ENCODE measurements around the gene GDF2.

The GDF2 gene

GRCh38 chr10:47337310-47337709 lies 15.1 kb downstream of the GDF2 start:
- H3K9me2 ChIP-seq (ENCODE audit: low read depth, low read length) = no peaks in the 10 kb centered on the region
- no peaks in the 10 kb centered on the region for H3K4me1 ChIP-seq (ENCODE audit: insufficient read depth, low read length, severe bottlenecking)
- 0 out of 2 replicates have a peak, but pooled peaks cover 5% of the 10 kb centered on the region for H3K27me3 ChIP-seq (ENCODE audit: insufficient read depth, low read length)
- no peaks in the 10 kb centered on the region for H3K9me3 ChIP-seq (ENCODE audit: low read length)
- no peak overlapping the region for H3K27ac ChIP-seq (ENCODE audit: low read depth, low read length, poor library complexity, severe bottlenecking)
- H3K4me2 ChIP-seq (ENCODE audit: low read length) = no peak overlapping the region
- H3K4me3 ChIP-seq (ENCODE audit: low read depth, low read length, poor library complexity, severe bottlenecking) = no peak overlapping the region
- H3K9ac ChIP-seq (ENCODE audit: low read length) = no peak overlapping the region
- TF ChIP-seq EZH2 (IDR thresholded peaks at IDR 0.05; ENCODE audit: borderline replicate concordance, low read length) = no peak
- no peaks in the 10 kb centered on the region for H3K36me3 ChIP-seq (ENCODE audit: insufficient read depth, low read length)
- no peaks in the 10 kb centered on the region for H3K79me2 ChIP-seq (ENCODE audit: insufficient read depth, low read length)
- no peak overlapping the region for H2AFZ ChIP-seq (ENCODE audit: low read length)
- no peaks in the 10 kb centered on the region for H4K20me1 ChIP-seq (ENCODE audit: insufficient read depth, low read length)
- H3F3A ChIP-seq (ENCODE audit: insufficient read depth, low read length) = no peaks in the 10 kb centered on the region

- Histone ChIP-seq H3K9me3 (ENCODE audit: low read length) (no peaks in the 10 kb centered on the region), H3K4me1 (ENCODE audit: insufficient read depth, low read length, severe bottlenecking) (no peaks in the 10 kb centered on the region), H3K9ac (ENCODE audit: low read length) (no peak overlapping the region), H3K27ac (ENCODE audit: low read depth, low read length, poor library complexity, severe bottlenecking) (no peak overlapping the region), H4K20me1 (ENCODE audit: insufficient read depth, low read length) (no peaks in the 10 kb centered on the region), H2AFZ (ENCODE audit: low read length) (no peak overlapping the region), H3K9me2 (ENCODE audit: low read depth, low read length) (no peaks in the 10 kb centered on the region), H3F3A (ENCODE audit: insufficient read depth, low read length) (no peaks in the 10 kb centered on the region), H3K36me3 (ENCODE audit: insufficient read depth, low read length) (no peaks in the 10 kb centered on the region), H3K4me3 (ENCODE audit: low read depth, low read length, poor library complexity, severe bottlenecking) (no peak overlapping the region), H3K79me2 (ENCODE audit: insufficient read depth, low read length) (no peaks in the 10 kb centered on the region), H3K4me2 (ENCODE audit: low read length) (no peak overlapping the region), H3K27me3 (ENCODE audit: insufficient read depth, low read length) (0 out of 2 replicates have a peak, but pooled peaks cover 5% of the 10 kb centered on the region)
- TF ChIP-seq CTCF (IDR thresholded peaks at IDR 0.05; ENCODE audit: low read length) (no peak), EZH2 (IDR thresholded peaks at IDR 0.05; ENCODE audit: borderline replicate concordance, low read length) (no peak)
Observed at GRCh38 chr10:47339186-47339735, 17.0 kb downstream of the GDF2 start.

GRCh38 chr10:47339759-47340607 lies 17.7 kb downstream of the GDF2 start:
- no peaks in the 10 kb centered on the region for H4K20me1 ChIP-seq (ENCODE audit: insufficient read depth, low read length)
- no peaks in the 10 kb centered on the region for H3K36me3 ChIP-seq (ENCODE audit: insufficient read depth, low read length)
- H3F3A ChIP-seq (ENCODE audit: insufficient read depth, low read length) = no peaks in the 10 kb centered on the region
- H3K9me3 ChIP-seq (ENCODE audit: low read length) = no peaks in the 10 kb centered on the region
- H3K9ac ChIP-seq (ENCODE audit: low read length) = no peak overlapping the region
- H2AFZ ChIP-seq (ENCODE audit: low read length) = no peak overlapping the region
- TF ChIP-seq CTCF (IDR thresholded peaks at IDR 0.05; ENCODE audit: low read length) (no peak), EZH2 (IDR thresholded peaks at IDR 0.05; ENCODE audit: borderline replicate concordance, low read length) (no peak)
- no peak overlapping the region for H3K4me2 ChIP-seq (ENCODE audit: low read length)
- H3K9me2 ChIP-seq (ENCODE audit: low read depth, low read length) = no peaks in the 10 kb centered on the region
- H3K27ac ChIP-seq (ENCODE audit: low read depth, low read length, poor library complexity, severe bottlenecking) = no peak overlapping the region
- H3K79me2 ChIP-seq (ENCODE audit: insufficient read depth, low read length) = no peaks in the 10 kb centered on the region
- H3K4me3 ChIP-seq (ENCODE audit: low read depth, low read length, poor library complexity, severe bottlenecking) = no peak overlapping the region
- H3K4me1 ChIP-seq (ENCODE audit: insufficient read depth, low read length, severe bottlenecking) = no peaks in the 10 kb centered on the region
- H3K27me3 ChIP-seq (ENCODE audit: insufficient read depth, low read length) = 0 out of 2 replicates have a peak, but pooled peaks cover 5% of the 10 kb centered on the region
